Mesenchymal stem cell (in vitro differentiated cells and primary cell): ENCODE data around the gene PTMA.
A peak's percentile ranks its signal among the peaks of the same experiment; 100 is the strongest.

Experiments
- DNase-seq: peaks from one replicate; pipeline ENCODE4 v3.0.0-alpha.2; 2013
- H2AFZ ChIP-seq: one replicate; pipeline ENCODE4 v1.6.1; 2013; ENCODE audit warnings: low read depth, mild to moderate bottlenecking, control low read depth, inconsistent platforms, low read length, moderate library complexity
- H2AK5ac ChIP-seq: 2 replicates; pipeline ENCODE4 v1.6.1; 2013; ENCODE audit warnings: low read length, moderate library complexity, mild to moderate bottlenecking, inconsistent platforms; ENCODE audit not compliant: severe bottlenecking
- H2BK120ac ChIP-seq: one replicate; pipeline ENCODE4 v1.6.1; 2013; ENCODE audit warnings: low read depth, mild to moderate bottlenecking, inconsistent platforms, low read length, moderate library complexity
- H2BK12ac ChIP-seq, 2 experiments: one replicate each; pipeline ENCODE4 v1.6.1; 2013; ENCODE audit warnings: inconsistent platforms in 2 of 2, low read length in 2 of 2, mild to moderate bottlenecking in 2 of 2, moderate library complexity in 2 of 2, control low read depth in 1 of 2
- H2BK15ac ChIP-seq: one replicate; pipeline ENCODE4 v1.6.1; 2013; ENCODE audit warnings: mild to moderate bottlenecking, low read depth, inconsistent platforms; ENCODE audit not compliant: poor library complexity, severe bottlenecking
- H2BK5ac ChIP-seq: 2 replicates; pipeline ENCODE4 v1.6.1; 2013; ENCODE audit warnings: low read depth, mild to moderate bottlenecking, low read length, control low read depth, inconsistent platforms; ENCODE audit not compliant: poor library complexity, severe bottlenecking
- H3K14ac ChIP-seq, 2 experiments: one replicate each; pipeline ENCODE4 v1.6.1; 2013; ENCODE audit warnings: inconsistent platforms in 2 of 2, low read length in 2 of 2, control low read depth in 1 of 2, mild to moderate bottlenecking in 1 of 2, moderate library complexity in 1 of 2
- H3K18ac ChIP-seq, 2 experiments: one replicate each; pipeline ENCODE4 v1.6.1; 2013; ENCODE audit warnings: inconsistent platforms in 2 of 2, low read length in 2 of 2, control low read depth in 1 of 2, low read depth in 1 of 2, mild to moderate bottlenecking in 1 of 2
- H3K23ac ChIP-seq, 2 experiments: one replicate each; pipeline ENCODE4 v1.6.1; 2013; ENCODE audit warnings: inconsistent platforms in 2 of 2, low read length in 2 of 2, mild to moderate bottlenecking in 2 of 2, moderate library complexity in 2 of 2, control low read depth in 1 of 2
- H3K27ac ChIP-seq: 2 replicates; pipeline ENCODE4 v1.5.1; 2013; ENCODE audit warnings: mild to moderate bottlenecking, moderate library complexity, low read length, control low read depth, inconsistent platforms; ENCODE audit not compliant: poor library complexity, severe bottlenecking
- H3K27me3 ChIP-seq, 2 experiments: 2 replicates each; pipeline versions ENCODE4 v1.6.1 to v1.7.0; 2013; ENCODE audit warnings: low read length in 2 of 2, mild to moderate bottlenecking in 2 of 2, moderate library complexity in 2 of 2, control low read depth in 1 of 2, inconsistent platforms in 1 of 2; ENCODE audit not compliant: control insufficient read depth in 1 of 2, insufficient read depth in 1 of 2
- H3K36me3 ChIP-seq, 2 experiments: 2 replicates each; pipeline versions ENCODE4 v1.6.1 to v1.7.0; 2013; ENCODE audit warnings: low read length in 2 of 2, control low read depth in 1 of 2, inconsistent platforms in 1 of 2, low read depth in 1 of 2, mild to moderate bottlenecking in 1 of 2; ENCODE audit not compliant: insufficient read depth in 2 of 2, control insufficient read depth in 1 of 2
- H3K4ac ChIP-seq, 2 experiments: one replicate each; pipeline ENCODE4 v1.6.1; 2013; ENCODE audit warnings: inconsistent platforms in 2 of 2, low read length in 2 of 2, mild to moderate bottlenecking in 2 of 2, moderate library complexity in 2 of 2, control low read depth in 1 of 2, low read depth in 1 of 2
- H3K4me1 ChIP-seq: 2 replicates; pipeline ENCODE4 v1.6.1; 2013; ENCODE audit warnings: low read depth, low read length, control low read depth; ENCODE audit not compliant: control insufficient read depth, insufficient read depth
- H3K4me2 ChIP-seq: 2 replicates; pipeline ENCODE4 v1.6.1; 2013; ENCODE audit warnings: low read length, mild to moderate bottlenecking, inconsistent platforms; ENCODE audit not compliant: poor library complexity, severe bottlenecking
- H3K4me3 ChIP-seq, 2 experiments: 2 replicates each; pipeline versions ENCODE4 v1.5.1 to v1.7.0; 2013; ENCODE audit warnings: low read length in 2 of 2, mild to moderate bottlenecking in 2 of 2, control low read depth in 1 of 2, low read depth in 1 of 2; ENCODE audit not compliant: insufficient read depth in 1 of 2
- H3K79me1 ChIP-seq: replicated peaks from 2 replicates; pipeline ENCODE4 v1.6.1; 2013; ENCODE audit warnings: mild to moderate bottlenecking, control low read depth, low read length, inconsistent platforms; ENCODE audit not compliant: poor library complexity, severe bottlenecking
- H3K9ac ChIP-seq: 2 replicates; pipeline ENCODE4 v1.7.0; 2013; ENCODE audit warnings: mild to moderate bottlenecking, low read length, moderate library complexity
- H3K9me3 ChIP-seq: 2 replicates; pipeline ENCODE4 v1.7.0; 2013; ENCODE audit warnings: mild to moderate bottlenecking, low read length; ENCODE audit not compliant: control insufficient read depth
- H4K8ac ChIP-seq: one replicate; pipeline ENCODE4 v1.6.1; 2013; ENCODE audit warnings: inconsistent platforms, mild to moderate bottlenecking, low read length, moderate library complexity
- H4K91ac ChIP-seq: one replicate; pipeline ENCODE4 v1.6.1; 2013; ENCODE audit warnings: mild to moderate bottlenecking, low read length, inconsistent platforms
- WGBS: methylation state at CpG from one replicate; pipeline ENCODE4 v1.1.7; 2013; ENCODE audit warnings: mixed read lengths; 5-methylcytosine and 5-hydroxymethylcytosine counted together

PTMA gene

GRCh38 chr2:231708773-231709635 is 679 bp downstream of the PTMA start:
- H3K18ac ChIP-seq, result peak overlapping the region; percentile 96 to 98
- peak overlapping the region; percentile 96 for H3K9ac ChIP-seq
- H2BK15ac ChIP-seq, result peak overlapping the region; percentile 28
- H3K27me3 ChIP-seq, result no peaks in the 10 kb centered on the region
- peak overlapping the region; percentile 34 for H3K27ac ChIP-seq
- H2AK5ac ChIP-seq, result peak overlapping the region; percentile 84
- H3K23ac ChIP-seq, result peak overlapping the region; percentile 97 to 99
- peak overlapping the region; percentile 85 to 88 for H3K4me3 ChIP-seq
- peak overlapping the region in 1 of 2 experiments; percentile 55 for H2BK12ac ChIP-seq
- H3K36me3 ChIP-seq, result peaks cover 17 to 19% of the 10 kb centered on the region in 2 experiments
- H3K9me3 ChIP-seq, result no peaks in the 10 kb centered on the region
- peak overlapping the region; percentile 89 for H2BK120ac ChIP-seq
- H3K14ac ChIP-seq, result peak overlapping the region; percentile 96 to 99
- peaks cover 31% of the 10 kb centered on the region for H3K4me1 ChIP-seq
- peak overlapping the region; percentile 82 for H4K8ac ChIP-seq
- peak overlapping the region; percentile 95 for H4K91ac ChIP-seq
- H2AFZ ChIP-seq, result no peak overlapping the region
- peak overlapping the region; percentile 77 for H2BK5ac ChIP-seq
- DNase-seq, result peak; percentile 69
- WGBS, result under 1% methylated on average over 95 of the region's 118 CpGs
- H3K79me1 ChIP-seq, result peaks cover 5% of the 10 kb centered on the region
- H3K4me2 ChIP-seq, result peak overlapping the region; percentile 59
- peak overlapping the region; percentile 97 for H3K4ac ChIP-seq

GRCh38 chr2:231709636-231709980 is 1.3 kb downstream of the PTMA start:
- Histone ChIP-seq H3K27ac (peak overlapping the region; percentile 60), H2AK5ac (no peak overlapping the region), H4K8ac (peak overlapping the region; percentile 1), H3K9me3 (no peaks in the 10 kb centered on the region), H3K4ac (peak overlapping the region; percentile 97), H3K14ac (peak overlapping the region in 1 of 2 experiments; percentile 78), H3K23ac (no peak overlapping the region), H2AFZ (no peak overlapping the region), H3K18ac (peak overlapping the region; percentile 96 to 98), H3K4me3 (peak overlapping the region; percentile 85 to 88), H2BK15ac (peak overlapping the region; percentile 23), H2BK12ac (no peak overlapping the region), H3K36me3 (peaks cover 17 to 25% of the 10 kb centered on the region in 2 experiments), H3K27me3 (no peaks in the 10 kb centered on the region), H2BK5ac (peak overlapping the region; percentile 77), H2BK120ac (no peak overlapping the region), H3K9ac (peak overlapping the region; percentile 96), H3K79me1 (peaks cover 5% of the 10 kb centered on the region), H4K91ac (peak overlapping the region; percentile 46), H3K4me2 (peak overlapping the region; percentile 93), H3K4me1 (peaks cover 37% of the 10 kb centered on the region)
- under 1% methylated on average over 32 of the region's 33 CpGs for WGBS
- DNase-seq, result no peak

- Histone ChIP-seq H3K23ac (peak overlapping the region in 1 of 2 experiments; percentile 54), H3K4me3 (peak overlapping the region; percentile 85 to 88), H3K4me2 (peak overlapping the region; percentile 93), H3K14ac (peak overlapping the region in 1 of 2 experiments; percentile 26), H3K18ac (peak overlapping the region; percentile 96 to 98), H2AK5ac (no peak overlapping the region), H3K36me3 (peaks cover 17 to 29% of the 10 kb centered on the region in 2 experiments), H4K91ac (peak overlapping the region; percentile 78), H2BK12ac (no peak overlapping the region), H3K79me1 (peaks cover 5% of the 10 kb centered on the region), H3K4me1 (peaks cover 42% of the 10 kb centered on the region), H2AFZ (no peak overlapping the region), H3K9ac (peak overlapping the region; percentile 96), H2BK120ac (no peak overlapping the region), H2BK15ac (peak overlapping the region; percentile 23), H3K27ac (peak overlapping the region; percentile 60), H4K8ac (no peak overlapping the region), H3K9me3 (no peaks in the 10 kb centered on the region), H3K27me3 (no peaks in the 10 kb centered on the region), H2BK5ac (peak overlapping the region; percentile 77), H3K4ac (peak overlapping the region; percentile 51 to 85)
- peak; percentile 84 for DNase-seq
- under 1% methylated on average over 83 of the region's 105 CpGs for WGBS
Observed at GRCh38 chr2:231709981-231710798, 1.9 kb downstream of the PTMA start.
